ENCODE data around the gene WDFY1. TPM values are rescaled to one million over a fixed set of nuclear protein-coding genes. Genes with fewer than 3 reads are reported as not detected.
"Not testable (repeated sequence)": the region's sequence is repeated elsewhere in the genome, so short reads cannot be mapped to it uniquely, and the experiment has no call there.

The WDFY1 gene
- total RNA-seq, 2 experiments from 2014 or later = 41.1 to 41.5 TPM

DNA sequence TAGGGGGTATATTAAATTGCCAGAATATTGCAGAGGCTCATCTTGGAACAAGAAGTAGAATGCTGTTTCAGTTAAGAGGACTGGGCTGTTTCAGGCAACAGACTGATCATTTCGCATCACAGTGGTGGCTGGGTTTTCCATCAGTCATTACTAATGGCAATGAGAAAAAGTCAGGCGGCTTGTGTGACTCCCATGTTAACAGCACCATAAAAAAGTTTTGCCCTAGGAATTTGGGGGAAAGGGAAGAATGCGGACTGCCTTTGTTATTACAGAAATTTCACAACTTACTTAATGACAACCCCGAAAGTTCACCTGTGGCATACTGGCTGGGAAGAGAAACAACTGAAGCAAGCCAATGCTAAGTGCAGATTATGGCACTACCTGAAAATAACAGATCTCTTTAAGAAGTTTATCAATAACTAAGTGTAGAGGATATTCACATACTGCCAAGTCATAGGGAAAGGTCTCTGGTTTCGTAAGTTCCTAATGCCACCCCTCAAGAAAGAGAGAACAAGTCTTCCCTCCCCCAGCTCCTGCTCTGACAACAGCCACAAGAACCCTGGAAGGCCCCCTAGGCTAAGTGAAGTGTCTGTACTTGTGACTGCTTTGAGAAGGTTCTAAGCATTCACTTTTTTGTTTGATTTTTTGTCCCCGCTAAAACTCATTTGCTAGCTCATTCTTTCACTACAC is 67.3 kb downstream of the WDFY1 start:
- peaks cover 55% of the 10 kb centered on the region for H3K36me3 ChIP-seq (ENCODE audit: insufficient read depth, low read length)
- H3K27me3 ChIP-seq (ENCODE audit: control insufficient read depth in 1 of 2, insufficient read depth in 2 of 2, low read length in 2 of 2) = no peaks in the 10 kb centered on the region
- ChIA-PET CTCF (no interaction called here), POLR2A (no interaction called here)
- H3K4me1 ChIP-seq (ENCODE audit: insufficient read depth, low read length) = no peaks in the 10 kb centered on the region
- no peak overlapping the region for H3K27ac ChIP-seq (ENCODE audit: low read depth in 1 of 2, low read length in 2 of 2)
- Mint-ChIP-seq H3K4me3 (no peak overlapping the region), H3K27ac (no peak overlapping the region), H3K4me1 (ENCODE audit: low read depth) (no peaks in the 10 kb centered on the region), H3K9me3 (no peaks in the 10 kb centered on the region), H3K27me3 (no peaks in the 10 kb centered on the region), H3K36me3 (ENCODE audit: low read depth) (peaks cover 88% of the 10 kb centered on the region)
- H3K9me3 ChIP-seq (ENCODE audit: control insufficient read depth in 1 of 2, insufficient read depth in 1 of 2, low read length in 2 of 2) = no peaks in the 10 kb centered on the region
- DNase-seq (no peak), ATAC-seq (ENCODE audit: poor library complexity) (no peak)
- no peak overlapping the region for H3K4me3 ChIP-seq (ENCODE audit: low read length)
- intact Hi-C loops (cut with DNase I, micrococcal nuclease) = no loop called here
- TF ChIP-seq, protein P1, sequence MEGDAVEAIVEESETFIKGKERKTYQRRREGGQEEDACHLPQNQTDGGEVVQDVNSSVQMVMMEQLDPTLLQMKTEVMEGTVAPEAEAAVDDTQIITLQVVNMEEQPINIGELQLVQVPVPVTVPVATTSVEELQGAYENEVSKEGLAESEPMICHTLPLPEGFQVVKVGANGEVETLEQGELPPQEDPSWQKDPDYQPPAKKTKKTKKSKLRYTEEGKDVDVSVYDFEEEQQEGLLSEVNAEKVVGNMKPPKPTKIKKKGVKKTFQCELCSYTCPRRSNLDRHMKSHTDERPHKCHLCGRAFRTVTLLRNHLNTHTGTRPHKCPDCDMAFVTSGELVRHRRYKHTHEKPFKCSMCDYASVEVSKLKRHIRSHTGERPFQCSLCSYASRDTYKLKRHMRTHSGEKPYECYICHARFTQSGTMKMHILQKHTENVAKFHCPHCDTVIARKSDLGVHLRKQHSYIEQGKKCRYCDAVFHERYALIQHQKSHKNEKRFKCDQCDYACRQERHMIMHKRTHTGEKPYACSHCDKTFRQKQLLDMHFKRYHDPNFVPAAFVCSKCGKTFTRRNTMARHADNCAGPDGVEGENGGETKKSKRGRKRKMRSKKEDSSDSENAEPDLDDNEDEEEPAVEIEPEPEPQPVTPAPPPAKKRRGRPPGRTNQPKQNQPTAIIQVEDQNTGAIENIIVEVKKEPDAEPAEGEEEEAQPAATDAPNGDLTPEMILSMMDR (IDR thresholded peaks at IDR 0.05) = no peak

GRCh38 chr2:223873672-223874071 is 71.5 kb downstream of the WDFY1 start:
- ChIA-PET CTCF (interaction anchor here (0.6 kb wide), 1 partner anchor 479 kb away, joined by 3 read pairs; no protein-coding TSS in a partner anchor), POLR2A (no interaction called here)
- Mint-ChIP-seq H3K27me3 (no peaks in the 10 kb centered on the region), H3K36me3 (ENCODE audit: low read depth) (peaks cover 64% of the 10 kb centered on the region), H3K4me3 (no peak overlapping the region), H3K27ac (no peak overlapping the region), H3K4me1 (ENCODE audit: low read depth) (no peaks in the 10 kb centered on the region), H3K9me3 (no peaks in the 10 kb centered on the region)
- DNase-seq = no peak
- Histone ChIP-seq H3K27ac (ENCODE audit: low read depth in 1 of 2, low read length in 2 of 2) (no peak overlapping the region), H3K27me3 (ENCODE audit: control insufficient read depth in 1 of 2, insufficient read depth in 2 of 2, low read length in 2 of 2) (no peaks in the 10 kb centered on the region), H3K9me3 (ENCODE audit: control insufficient read depth in 1 of 2, insufficient read depth in 1 of 2, low read length in 2 of 2) (no peaks in the 10 kb centered on the region), H3K36me3 (ENCODE audit: insufficient read depth, low read length) (peaks cover 32% of the 10 kb centered on the region), H3K4me3 (ENCODE audit: low read length) (no peak overlapping the region), H3K4me1 (ENCODE audit: insufficient read depth, low read length) (no peaks in the 10 kb centered on the region)
- intact Hi-C loops (cut with DNase I, micrococcal nuclease) = no loop called here
- no peak for ATAC-seq (ENCODE audit: poor library complexity)
- TF ChIP-seq, protein P1 (IDR thresholded peaks at IDR 0.05) = no peak

GRCh38 chr2:223872772-223873171 is 72.4 kb downstream of the WDFY1 start:
- H3K9me3 ChIP-seq (ENCODE audit: control insufficient read depth in 1 of 2, insufficient read depth in 1 of 2, low read length in 2 of 2); CTCF ChIA-PET; intact Hi-C loops (cut with DNase I, micrococcal nuclease); H3K4me1 ChIP-seq (ENCODE audit: insufficient read depth, low read length); H3K9me3 Mint-ChIP-seq; H3K4me3 Mint-ChIP-seq; H3K27me3 ChIP-seq (ENCODE audit: control insufficient read depth in 1 of 2, insufficient read depth in 2 of 2, low read length in 2 of 2); ATAC-seq (ENCODE audit: poor library complexity); H3K27me3 Mint-ChIP-seq; H3K4me1 Mint-ChIP-seq (ENCODE audit: low read depth); H3K27ac ChIP-seq (ENCODE audit: low read depth in 1 of 2, low read length in 2 of 2); H3K27ac Mint-ChIP-seq; DNase-seq; H3K4me3 ChIP-seq (ENCODE audit: low read length); POLR2A ChIA-PET: not testable (repeated sequence)
- H3K36me3 Mint-ChIP-seq (ENCODE audit: low read depth) = peaks cover 55% of the 10 kb centered on the region
- H3K36me3 ChIP-seq (ENCODE audit: insufficient read depth, low read length) = peaks cover 25% of the 10 kb centered on the region

GRCh38 chr2:223871661-223872060 is 73.5 kb downstream of the WDFY1 start:
- DNase-seq; H3K4me3 Mint-ChIP-seq; H3K4me3 ChIP-seq (ENCODE audit: low read length); POLR2A ChIA-PET; H3K27ac ChIP-seq (ENCODE audit: low read depth in 1 of 2, low read length in 2 of 2); H3K4me1 ChIP-seq (ENCODE audit: insufficient read depth, low read length); ATAC-seq (ENCODE audit: poor library complexity); H3K9me3 ChIP-seq (ENCODE audit: control insufficient read depth in 1 of 2, insufficient read depth in 1 of 2, low read length in 2 of 2); H3K27me3 Mint-ChIP-seq; H3K9me3 Mint-ChIP-seq; H3K27ac Mint-ChIP-seq; H3K27me3 ChIP-seq (ENCODE audit: control insufficient read depth in 1 of 2, insufficient read depth in 2 of 2, low read length in 2 of 2); H3K4me1 Mint-ChIP-seq (ENCODE audit: low read depth); intact Hi-C loops (cut with DNase I, micrococcal nuclease); CTCF ChIA-PET: not testable (repeated sequence)
- peaks cover 19% of the 10 kb centered on the region for H3K36me3 ChIP-seq (ENCODE audit: insufficient read depth, low read length)
- peaks cover 44% of the 10 kb centered on the region for H3K36me3 Mint-ChIP-seq (ENCODE audit: low read depth)

Measured in CD4-positive, alpha-beta T cell (primary cell).